ENCODE results near the gene FN1.

- no peak for TF ChIP-seq CTCF (IDR thresholded peaks at IDR 0.05)
- TF ChIP-seq EP300 (IDR thresholded peaks at IDR 0.05) = no peak
These were observed 61.9 kb downstream of the FN1 start for GRCh38 chr2:215374002-215374401.
